Fibroblast of pulmonary artery (primary cell): Measurements from ENCODE around the gene EIF2AK2.
A peak's percentile ranks its signal among the peaks of the same experiment; 100 is the strongest.
"Not testable (repeated sequence)": the region's sequence is repeated elsewhere in the genome, so short reads cannot be mapped to it uniquely, and the experiment has no call there.

ENCODE experiments used
- DNase-seq: peaks from one replicate; pipeline ENCODE4 v3.0.0-alpha.2; 2010; ENCODE audit warnings: low read depth
- H3K4me3 ChIP-seq: replicated peaks from 2 replicates; pipeline ENCODE4 v1.5.1; 2011; ENCODE audit warnings: low read depth, mild to moderate bottlenecking, control low read depth, low read length, moderate library complexity
- TF ChIP-seq, protein P1 (sequence below): IDR thresholded peaks from 2 replicates; pipeline ENCODE4 v1.5.1; 2011; ENCODE audit warnings: mild to moderate bottlenecking, control low read depth, low read length, inconsistent platforms; ENCODE audit errors: missing control alignments

The EIF2AK2 gene

DNA sequence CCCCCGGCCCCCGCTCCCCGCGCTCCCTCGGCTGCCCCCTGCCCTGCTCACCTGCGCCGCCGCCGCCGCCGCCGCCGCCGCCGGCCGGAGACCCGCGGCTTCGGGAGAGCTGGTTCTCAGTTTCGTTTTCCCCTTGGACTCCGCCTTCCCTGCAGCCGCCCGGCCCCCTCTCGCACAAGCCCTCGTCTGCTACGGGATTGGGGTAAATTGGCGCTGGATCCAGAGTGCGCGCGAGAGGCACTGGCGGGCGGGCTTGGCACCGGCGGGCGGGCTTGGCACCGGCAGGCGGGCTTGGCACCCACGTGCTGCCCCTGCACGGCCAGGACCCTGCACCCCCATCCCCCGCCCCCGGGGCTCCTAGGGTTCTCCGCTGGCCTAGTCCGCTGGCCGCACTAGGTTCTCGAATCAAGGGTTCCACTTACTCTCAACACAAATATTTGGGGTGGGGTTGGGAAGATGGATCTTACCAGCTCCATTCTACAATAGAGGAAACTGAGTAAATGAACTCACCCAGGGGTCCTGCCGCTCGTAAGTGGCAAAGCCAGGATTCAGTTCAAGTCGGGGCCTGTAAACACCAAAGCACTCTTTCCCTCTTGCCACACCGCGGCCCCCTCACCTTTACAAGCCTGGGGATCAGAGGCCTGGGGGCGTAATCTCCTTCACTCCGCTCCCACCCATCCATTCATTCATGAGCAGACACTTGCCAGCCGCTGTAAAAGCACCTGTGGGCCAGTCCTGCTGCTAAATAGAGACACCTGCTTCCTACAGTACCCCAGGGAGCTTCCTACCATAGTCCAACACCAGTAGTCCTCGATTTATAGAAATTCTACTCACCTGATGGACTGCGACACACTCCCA, at the start of gene EIF2AK2:
Gene EIF2AK2 (minus strand): TSS at position 124 of the 858 bp plus-strand sequence. CDS start 9,174 bp downstream, outside the sequence.
- peak within 1 kb of the TSS; percentile 89 for H3K4me3 ChIP-seq
- peak; percentile 84 for DNase-seq
- TF ChIP-seq, protein P1, sequence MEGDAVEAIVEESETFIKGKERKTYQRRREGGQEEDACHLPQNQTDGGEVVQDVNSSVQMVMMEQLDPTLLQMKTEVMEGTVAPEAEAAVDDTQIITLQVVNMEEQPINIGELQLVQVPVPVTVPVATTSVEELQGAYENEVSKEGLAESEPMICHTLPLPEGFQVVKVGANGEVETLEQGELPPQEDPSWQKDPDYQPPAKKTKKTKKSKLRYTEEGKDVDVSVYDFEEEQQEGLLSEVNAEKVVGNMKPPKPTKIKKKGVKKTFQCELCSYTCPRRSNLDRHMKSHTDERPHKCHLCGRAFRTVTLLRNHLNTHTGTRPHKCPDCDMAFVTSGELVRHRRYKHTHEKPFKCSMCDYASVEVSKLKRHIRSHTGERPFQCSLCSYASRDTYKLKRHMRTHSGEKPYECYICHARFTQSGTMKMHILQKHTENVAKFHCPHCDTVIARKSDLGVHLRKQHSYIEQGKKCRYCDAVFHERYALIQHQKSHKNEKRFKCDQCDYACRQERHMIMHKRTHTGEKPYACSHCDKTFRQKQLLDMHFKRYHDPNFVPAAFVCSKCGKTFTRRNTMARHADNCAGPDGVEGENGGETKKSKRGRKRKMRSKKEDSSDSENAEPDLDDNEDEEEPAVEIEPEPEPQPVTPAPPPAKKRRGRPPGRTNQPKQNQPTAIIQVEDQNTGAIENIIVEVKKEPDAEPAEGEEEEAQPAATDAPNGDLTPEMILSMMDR, result no peak

- DNase-seq, result no peak
- no peak overlapping the region for H3K4me3 ChIP-seq
- TF ChIP-seq, protein P1, result no peak
Measured at GRCh38 chr2:37205689-37206341, 49.0 kb upstream of the EIF2AK2 start.

DNA sequence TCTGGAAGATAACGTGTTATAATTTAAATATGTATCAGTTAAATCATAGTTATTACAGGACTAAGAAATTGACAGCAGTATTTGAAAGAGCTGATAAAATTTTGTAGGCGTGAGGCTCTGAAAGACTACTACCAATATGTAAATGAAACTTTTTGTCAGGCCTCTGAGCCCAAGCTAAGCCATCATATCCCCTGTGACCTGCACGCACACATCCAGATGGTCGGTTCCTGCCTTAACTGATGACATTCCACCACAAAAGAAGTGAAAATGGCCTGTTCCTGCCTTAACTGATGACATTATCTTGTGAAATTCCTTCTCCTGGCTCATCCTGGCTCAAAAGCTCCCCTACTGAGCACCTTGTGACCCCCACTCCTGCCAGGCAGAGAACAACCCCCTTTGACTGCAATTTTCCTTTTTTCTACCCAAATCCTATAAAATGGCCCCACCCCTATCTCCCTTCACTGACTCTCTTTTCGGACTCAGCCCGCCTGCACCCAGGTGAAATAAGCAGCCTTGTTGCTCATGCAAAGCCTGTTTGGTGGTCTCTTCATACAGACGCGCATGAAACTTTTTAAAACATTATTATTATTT, 48.4 kb upstream of the EIF2AK2 start:
- DNase-seq, H3K4me3 ChIP-seq: not testable (repeated sequence)

- no peak for DNase-seq
- no peak overlapping the region for H3K4me3 ChIP-seq
- TF ChIP-seq, protein P1, result no peak
Measured at GRCh38 chr2:37203708-37204107, 46.9 kb upstream of the EIF2AK2 start.

- H3K4me3 ChIP-seq, result no peak overlapping the region
- TF ChIP-seq, protein P1, result no peak
- no peak for DNase-seq
Measured at GRCh38 chr2:37201766-37202165, 45.0 kb upstream of the EIF2AK2 start.

- no peak overlapping the region for H3K4me3 ChIP-seq
- DNase-seq, result no peak
- TF ChIP-seq, protein P1, result no peak
Measured at GRCh38 chr2:37201208-37201607, 44.4 kb upstream of the EIF2AK2 start.

DNA sequence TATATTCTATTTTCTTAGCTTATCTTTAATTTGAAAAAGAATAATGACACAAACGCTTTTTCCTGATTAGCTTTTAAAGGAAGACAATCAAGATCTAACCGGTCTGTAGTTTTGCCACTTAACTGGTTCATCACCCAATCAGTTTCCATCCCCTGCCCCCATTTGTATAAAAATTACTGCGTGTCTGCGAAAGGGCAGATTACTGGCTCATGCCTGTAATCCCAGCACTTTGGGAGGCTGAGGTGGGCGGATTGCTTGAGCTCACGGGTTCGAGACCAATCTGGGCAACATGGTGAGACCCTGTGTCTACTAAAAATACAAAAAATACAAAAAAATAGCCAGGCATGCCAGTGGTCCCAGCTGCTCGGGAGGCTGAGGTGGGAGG, 41.9 kb upstream of the EIF2AK2 start:
- TF ChIP-seq, protein P1, result no peak
- no peak overlapping the region for H3K4me3 ChIP-seq
- DNase-seq, result no peak
